ENCODE results near the gene PI4K2B. TPM values are rescaled to one million over a fixed set of nuclear protein-coding genes. Genes with fewer than 3 reads are reported as not detected.

Gene PI4K2B
- total and polyA plus RNA-seq, 4 donors, result 12.3 to 34.7 (median 19.4) TPM

GRCh38 chr4:25310066-25310802 lies 76.4 kb downstream of the PI4K2B start:
- Histone ChIP-seq H3K9ac (ENCODE audit: low read depth in 1 of 2, low read length in 2 of 2) (no peak overlapping the region), H3K27me3 (ENCODE audit: control insufficient read depth in 4 of 4, insufficient read depth in 4 of 4, low read length in 3 of 4) (peaks cover 0 to 2% (median 0%) of the 10 kb centered on the region in 4 donors), H3K4me1 (ENCODE audit: control insufficient read depth in 4 of 4, insufficient read depth in 4 of 4, low read length in 3 of 4) (peaks cover 5 to 20% (median 8%) of the 10 kb centered on the region in 4 donors), H3K9me3 (ENCODE audit: control insufficient read depth in 4 of 4, low read length in 3 of 4) (no peaks in the 10 kb centered on the region), H3K4me3 (ENCODE audit: low read depth in 1 of 3, low read length in 3 of 3) (no peak overlapping the region), H3K36me3 (ENCODE audit: control insufficient read depth in 4 of 4, insufficient read depth in 3 of 4, low read depth in 1 of 4, low read length in 3 of 4) (no peaks in the 10 kb centered on the region), H3K27ac (ENCODE audit: low read depth in 1 of 2, low read length in 2 of 2) (no peak overlapping the region)
- 87% methylated on average over 4 of the region's 4 CpGs for WGBS
- DNase-seq (ENCODE audit: low spot score), result no peak
- no peak for TF ChIP-seq GABPA (IDR thresholded peaks at IDR 0.05 in 1 of 2, conservative IDR thresholded peaks at IDR 0.05 in 1 of 2)
- TF ChIP-seq JUND (IDR thresholded peaks at IDR 0.05), result no peak
- TF ChIP-seq HNF4A (conservative IDR thresholded peaks at IDR 0.05), result no peak
- TF ChIP-seq REST (IDR thresholded peaks at IDR 0.05), result no peak
- TF ChIP-seq HNF4G (IDR thresholded peaks at IDR 0.05), result no peak
- TF ChIP-seq EGR1 (IDR thresholded peaks at IDR 0.05; ENCODE audit: low read depth in 2 of 2), result no peak
- TF ChIP-seq ATF3 (IDR thresholded peaks at IDR 0.05), result no peak
- no peak for TF ChIP-seq FOXA2 (IDR thresholded peaks at IDR 0.05)
- TF ChIP-seq CTCF (IDR thresholded peaks at IDR 0.05; ENCODE audit: low read depth, low read length, missing input control), result no peak
- TF ChIP-seq RAD21 (IDR thresholded peaks at IDR 0.05), result no peak
- no peak for TF ChIP-seq SP1 (IDR thresholded peaks at IDR 0.05)
- TF ChIP-seq NR2F2 (IDR thresholded peaks at IDR 0.05), result no peak

- WGBS, result 81% methylated on average over 1 of the region's 1 CpG
Observed at GRCh38 chr4:25310803-25311166, 77.0 kb downstream of the PI4K2B start.

More at GRCh38 chr4:25310803-25311166, 77.0 kb downstream of the PI4K2B start:
- H3K4me1 ChIP-seq (ENCODE audit: control insufficient read depth in 4 of 4, insufficient read depth in 4 of 4, low read length in 3 of 4), result peaks cover 5 to 20% (median 8%) of the 10 kb centered on the region in 4 donors
- no peak overlapping the region for H3K9ac ChIP-seq (ENCODE audit: low read depth in 1 of 2, low read length in 2 of 2)
- peaks cover 0 to 2% (median 0%) of the 10 kb centered on the region in 4 donors for H3K27me3 ChIP-seq (ENCODE audit: control insufficient read depth in 4 of 4, insufficient read depth in 4 of 4, low read length in 3 of 4)
- H3K9me3 ChIP-seq (ENCODE audit: control insufficient read depth in 4 of 4, low read length in 3 of 4), result no peaks in the 10 kb centered on the region
- H3K27ac ChIP-seq (ENCODE audit: low read depth in 1 of 2, low read length in 2 of 2), result no peak overlapping the region
- peaks cover 0 to 2% (median under 1%) of the 10 kb centered on the region in 4 donors for H3K36me3 ChIP-seq (ENCODE audit: control insufficient read depth in 4 of 4, insufficient read depth in 3 of 4, low read depth in 1 of 4, low read length in 3 of 4)
- DNase-seq (ENCODE audit: low spot score), result no peak
- TF ChIP-seq GABPA (IDR thresholded peaks at IDR 0.05 in 1 of 2, conservative IDR thresholded peaks at IDR 0.05 in 1 of 2) (no peak), ZBTB33 (IDR thresholded peaks at IDR 0.05) (no peak), EGR1 (IDR thresholded peaks at IDR 0.05; ENCODE audit: low read depth in 2 of 2) (no peak), RXRA (IDR thresholded peaks at IDR 0.05) (no peak), FOXA1 (IDR thresholded peaks at IDR 0.05) (no peak), NR2F2 (IDR thresholded peaks at IDR 0.05) (no peak), MAX (IDR thresholded peaks at IDR 0.05) (no peak), CTCF (IDR thresholded peaks at IDR 0.05; ENCODE audit: low read depth, low read length, missing input control) (no peak), FOXA2 (IDR thresholded peaks at IDR 0.05) (no peak), HNF4G (IDR thresholded peaks at IDR 0.05) (no peak), TAF1 (conservative IDR thresholded peaks at IDR 0.05) (no peak), SP1 (IDR thresholded peaks at IDR 0.05) (no peak)
- no peak overlapping the region for H3K4me3 ChIP-seq (ENCODE audit: low read depth in 1 of 3, low read length in 3 of 3)

All from liver (tissue), 9 donors.